ENCODE data around the gene NTHL1.

GRCh38 chr16:2008009-2008526 is 39.6 kb downstream of the NTHL1 start:
- TF ChIP-seq EZH2 (IDR thresholded peaks at IDR 0.05; ENCODE audit: low read depth) (no peak), CTCF (conservative IDR thresholded peaks at IDR 0.05) (no peak)

Measured in PC-9 (cell line).